Testis (tissue), 2 donors: ENCODE measurements around the gene PLEKHN1.

Experiments used
- POLR2A ChIP-seq: fragments of 450-650 bp; IDR thresholded peaks from one replicate; pipeline ENCODE4 v1.6.1; 2017; ENCODE audit warnings: antibody characterized with exemption, mild to moderate bottlenecking, moderate library complexity
- TF ChIP-seq, protein P1 (sequence below), 3 experiments: fragments of 450-650 bp in 2 of 3; fragments of 200-600 bp in 1 of 3; sonication (generic) in 1 of 3; IDR thresholded peaks; one replicate each; pipeline ENCODE4 v1.5.1; 2016 to 2019; ENCODE audit warnings: antibody characterized with exemption in 3 of 3, mild to moderate bottlenecking in 2 of 3, moderate library complexity in 1 of 3

DNA sequence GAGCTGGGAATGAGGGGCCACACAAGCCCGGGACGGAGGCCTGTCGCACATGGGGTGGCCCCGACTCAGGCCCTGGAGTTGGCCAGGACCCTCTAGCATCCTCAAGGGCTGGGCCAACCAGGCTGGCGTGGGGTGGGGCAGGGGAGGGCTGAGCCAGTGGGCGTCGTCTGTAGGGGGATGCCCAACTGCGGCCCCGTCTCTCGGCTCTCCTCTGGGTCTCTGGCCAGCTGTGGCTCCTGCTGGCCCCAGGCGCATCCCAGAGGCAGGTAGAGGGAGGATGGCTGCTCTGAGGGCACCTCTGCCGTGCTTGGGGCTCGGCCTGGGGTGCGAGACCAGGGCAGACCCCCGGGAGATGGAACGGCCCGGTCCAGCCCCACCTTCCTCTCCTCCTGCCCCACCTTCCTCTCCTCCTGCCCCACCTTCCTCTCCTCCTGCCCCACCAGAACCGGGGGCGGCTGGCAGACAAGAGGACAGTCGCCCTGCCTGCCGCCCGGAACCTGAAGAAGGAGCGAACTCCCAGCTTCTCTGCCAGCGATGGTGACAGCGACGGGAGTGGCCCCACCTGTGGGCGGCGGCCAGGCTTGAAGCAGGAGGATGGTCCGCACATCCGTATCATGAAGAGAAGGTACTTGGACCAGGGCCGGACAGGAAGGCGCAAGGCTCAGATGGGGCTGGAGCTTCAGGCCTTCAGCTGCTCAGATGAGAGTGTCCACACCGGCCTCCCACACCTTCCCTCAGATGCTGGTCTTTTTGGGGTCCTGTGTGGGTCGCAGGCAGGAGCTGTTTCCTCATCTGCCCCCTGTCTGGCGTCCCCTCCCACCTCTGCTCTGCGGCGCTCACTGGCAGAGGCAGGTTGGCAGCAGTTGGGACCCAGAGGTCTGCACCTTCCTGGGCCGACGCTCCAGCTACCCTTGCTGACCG, 36.3 kb upstream of the PLEKHN1 start:
- TF ChIP-seq, protein P1, sequence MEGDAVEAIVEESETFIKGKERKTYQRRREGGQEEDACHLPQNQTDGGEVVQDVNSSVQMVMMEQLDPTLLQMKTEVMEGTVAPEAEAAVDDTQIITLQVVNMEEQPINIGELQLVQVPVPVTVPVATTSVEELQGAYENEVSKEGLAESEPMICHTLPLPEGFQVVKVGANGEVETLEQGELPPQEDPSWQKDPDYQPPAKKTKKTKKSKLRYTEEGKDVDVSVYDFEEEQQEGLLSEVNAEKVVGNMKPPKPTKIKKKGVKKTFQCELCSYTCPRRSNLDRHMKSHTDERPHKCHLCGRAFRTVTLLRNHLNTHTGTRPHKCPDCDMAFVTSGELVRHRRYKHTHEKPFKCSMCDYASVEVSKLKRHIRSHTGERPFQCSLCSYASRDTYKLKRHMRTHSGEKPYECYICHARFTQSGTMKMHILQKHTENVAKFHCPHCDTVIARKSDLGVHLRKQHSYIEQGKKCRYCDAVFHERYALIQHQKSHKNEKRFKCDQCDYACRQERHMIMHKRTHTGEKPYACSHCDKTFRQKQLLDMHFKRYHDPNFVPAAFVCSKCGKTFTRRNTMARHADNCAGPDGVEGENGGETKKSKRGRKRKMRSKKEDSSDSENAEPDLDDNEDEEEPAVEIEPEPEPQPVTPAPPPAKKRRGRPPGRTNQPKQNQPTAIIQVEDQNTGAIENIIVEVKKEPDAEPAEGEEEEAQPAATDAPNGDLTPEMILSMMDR (IDR thresholded peaks at IDR 0.05), result no peak
- no peak for TF ChIP-seq POLR2A
